Stimulated activated naive CD4-positive, alpha-beta T cell (primary cell): Measurements from ENCODE around the gene BMP6.

Experiments
- DNase-seq, 6 experiments: peaks; one replicate each; lab custom pipeline; 2025; lab: John Stamatoyannopoulos, UW

The BMP6 gene

GRCh38 chr6:7747901-7748504 is 22.1 kb downstream of the BMP6 start:
- no peak for DNase-seq

GRCh38 chr6:7749478-7749877 is 23.6 kb downstream of the BMP6 start:
- DNase-seq, result no peak

- no peak for DNase-seq
Observed at GRCh38 chr6:7750197-7750596, 24.3 kb downstream of the BMP6 start.

- DNase-seq, result no peak
Observed at GRCh38 chr6:7758456-7758855, 32.6 kb downstream of the BMP6 start.

- DNase-seq, result no peak
Observed at GRCh38 chr6:7759320-7759719, 33.4 kb downstream of the BMP6 start.

GRCh38 chr6:7761051-7761450 is 35.2 kb downstream of the BMP6 start:
- no peak for DNase-seq

GRCh38 chr6:7762760-7763159 is 36.9 kb downstream of the BMP6 start:
- no peak for DNase-seq

- DNase-seq, result no peak
Observed at GRCh38 chr6:7763881-7764280, 38.0 kb downstream of the BMP6 start.

- DNase-seq, result no peak
Observed at GRCh38 chr6:7765575-7766325, 39.9 kb downstream of the BMP6 start.

- no peak for DNase-seq
Observed at GRCh38 chr6:7769702-7770101, 43.8 kb downstream of the BMP6 start.

GRCh38 chr6:7770111-7770510 is 44.2 kb downstream of the BMP6 start:
- no peak for DNase-seq

- no peak for DNase-seq
Observed at GRCh38 chr6:7770601-7771000, 44.7 kb downstream of the BMP6 start.

- no peak for DNase-seq
Observed at GRCh38 chr6:7773322-7773721, 47.4 kb downstream of the BMP6 start.

GRCh38 chr6:7773914-7774313 is 48.0 kb downstream of the BMP6 start:
- no peak for DNase-seq

GRCh38 chr6:7776509-7776908 is 50.6 kb downstream of the BMP6 start:
- no peak for DNase-seq

GRCh38 chr6:7777074-7777473 is 51.2 kb downstream of the BMP6 start:
- no peak for DNase-seq

- DNase-seq, result no peak
Observed at GRCh38 chr6:7781240-7781639, 55.3 kb downstream of the BMP6 start.

GRCh38 chr6:7784248-7784647 is 58.3 kb downstream of the BMP6 start:
- no peak for DNase-seq

- no peak for DNase-seq
Observed at GRCh38 chr6:7784706-7785105, 58.8 kb downstream of the BMP6 start.

- DNase-seq, result no peak
Observed at GRCh38 chr6:7785243-7786035, 59.5 kb downstream of the BMP6 start.

GRCh38 chr6:7786214-7786661 is 60.3 kb downstream of the BMP6 start:
- DNase-seq, result no peak

- DNase-seq, result no peak
Observed at GRCh38 chr6:7787137-7787608, 61.3 kb downstream of the BMP6 start.

- no peak for DNase-seq
Observed at GRCh38 chr6:7787731-7788130, 61.8 kb downstream of the BMP6 start.
